HCT116 (cell line): ENCODE data around the gene STIMATE. TPM values are rescaled to one million over a fixed set of nuclear protein-coding genes. Genes with fewer than 3 reads are reported as not detected.

Source experiments
- ATAC-seq: fragments of 200-7000 bp; cut with Tn5 transposase; 2 replicates; pipeline ENCODE4 v1.9.1; 2020; ENCODE audit warnings: mild to moderate bottlenecking, moderate library complexity
- BruUV-seq: library from RNA; stranded (reverse); fragments of 400-500 nt; replicated peaks from 2 replicates; lab custom pipeline; 2021; lab: Mats Ljungman, UMichigan
- CTCF ChIA-PET: fragments of 300-600 bp; sonication (Branson Sonifier 250); formaldehyde crosslinking; loops from one replicate; lab custom pipeline; 2021; ENCODE audit warnings: antibody characterized with exemption; lab: Charles Lee
- POLR2A ChIA-PET: fragments of 300-600, 350-600 bp; sonication (Branson Sonifier 250); formaldehyde crosslinking; loops from one replicate; lab custom pipeline; 2021; ENCODE audit warnings: antibody characterized with exemption; lab: Charles Lee
- RAD21 ChIA-PET, 2 experiments: fragments of 300-600 bp; sonication (Branson Sonifier 250); formaldehyde crosslinking; loops; one replicate each; lab custom pipeline; 2023; ENCODE audit warnings: low total read pairs in 2 of 2; ENCODE audit not compliant: uncharacterized antibody in 2 of 2, unreplicated experiment in 2 of 2, low non-redundant PET in 1 of 2; lab: Charles Lee
- DNase-seq: peaks from one replicate; pipeline ENCODE4 v3.0.0-alpha.2; 2010; ENCODE audit warnings: low read depth, low spot score
- H2AFZ ChIP-seq: fragments of 200-600 bp; shearing (Covaris generic), sonication (generic); 2 replicates; pipeline ENCODE4 v1.6.1; 2017; ENCODE audit warnings: low read depth, mixed run types, mixed read lengths, antibody characterized with exemption, low read length; ENCODE audit not compliant: poor library complexity, severe bottlenecking
- H3K27ac ChIP-seq: 2 replicates; pipeline ENCODE4 v1.5.1; 2012; ENCODE audit warnings: low read depth, low read length
- H3K27me3 ChIP-seq: fragments of 200-600 bp; sonication (generic); 2 replicates; pipeline ENCODE4 v1.6.1; 2016; ENCODE audit warnings: mixed run types, low read length, mixed read lengths; ENCODE audit not compliant: insufficient read depth
- H3K36me3 ChIP-seq, 2 experiments: fragments of 200-500 bp in 1 of 2; fragments of 200-600 bp in 1 of 2; sonication (Bioruptor generic) in 1 of 2; sonication (generic) in 1 of 2; 2 replicates each; pipeline versions ENCODE4 v1.5.1 to v1.6.1; 2014 to 2016; ENCODE audit warnings: low read length in 2 of 2, inconsistent platforms in 1 of 2, mixed read lengths in 1 of 2, mixed run types in 1 of 2; ENCODE audit not compliant: insufficient read depth in 2 of 2, control insufficient read depth in 1 of 2
- H3K4me1 ChIP-seq, 2 experiments: fragments of 200-600 bp in 1 of 2; sonication (generic) in 1 of 2; 2 replicates each; pipeline versions ENCODE4 v1.5.1 to v1.6.1; 2012 to 2017; ENCODE audit warnings: low read length in 2 of 2, inconsistent platforms in 1 of 2, mild to moderate bottlenecking in 1 of 2, mixed read lengths in 1 of 2, mixed run types in 1 of 2, moderate library complexity in 1 of 2; ENCODE audit not compliant: insufficient read depth in 2 of 2, control insufficient read depth in 1 of 2
- H3K4me2 ChIP-seq: fragments of 200-600 bp; sonication (generic); 2 replicates; pipeline ENCODE4 v1.6.1; 2017; ENCODE audit warnings: mixed run types, low read length, mixed read lengths
- H3K4me3 ChIP-seq, 2 experiments: fragments of 200-600 bp in 1 of 2; sonication (generic) in 1 of 2; replicated peaks in 1 of 2; 2 replicates each; pipeline ENCODE4 v1.5.1; 2011 to 2016; ENCODE audit warnings: low read length in 2 of 2, control low read depth in 1 of 2, low read depth in 1 of 2, mild to moderate bottlenecking in 1 of 2, mixed read lengths in 1 of 2, mixed run types in 1 of 2
- H3K79me2 ChIP-seq: fragments of 200-600 bp; sonication (generic); 2 replicates; pipeline ENCODE4 v1.6.1; 2017; ENCODE audit warnings: mild to moderate bottlenecking, mixed run types, low read length, moderate library complexity, mixed read lengths; ENCODE audit not compliant: insufficient read depth
- H3K9ac ChIP-seq: fragments of 200-600 bp; sonication (generic); 2 replicates; pipeline ENCODE4 v1.6.1; 2016; ENCODE audit warnings: low read length, mixed read lengths
- H3K9me2 ChIP-seq: fragments of 200-600 bp; sonication (generic), shearing (Covaris generic); 2 replicates; pipeline ENCODE4 v1.6.1; 2017; ENCODE audit warnings: mixed run types, mild to moderate bottlenecking, moderate library complexity; ENCODE audit not compliant: insufficient read depth
- H3K9me3 ChIP-seq, 2 experiments: fragments of 200-500 bp in 1 of 2; fragments of 200-600 bp in 1 of 2; sonication (Bioruptor generic) in 1 of 2; sonication (generic) in 1 of 2; 2 replicates each; pipeline ENCODE4 v1.6.1; 2014 to 2017; ENCODE audit warnings: low read length in 2 of 2, mixed read lengths in 2 of 2, inconsistent platforms in 1 of 2, low read depth in 1 of 2, mild to moderate bottlenecking in 1 of 2, mixed run types in 1 of 2, moderate library complexity in 1 of 2; ENCODE audit not compliant: control insufficient read depth in 1 of 2, insufficient read depth in 1 of 2
- H4K20me1 ChIP-seq: fragments of 200-600 bp; sonication (generic), shearing (Covaris generic); 2 replicates; pipeline ENCODE4 v1.6.1; 2017; ENCODE audit warnings: mixed run types, mild to moderate bottlenecking, moderate library complexity; ENCODE audit not compliant: insufficient read depth
- POLR2AphosphoS5 ChIP-seq: IDR thresholded peaks from 2 replicates; pipeline ENCODE4 v1.6.1; 2011; ENCODE audit warnings: mild to moderate bottlenecking, low read depth, low read length, moderate library complexity
- YY1 ChIP-seq: IDR thresholded peaks from 2 replicates; pipeline ENCODE4 v1.6.1; 2011; ENCODE audit warnings: low read length, low read depth, moderate library complexity, mild to moderate bottlenecking; ENCODE audit not compliant: insufficient replicate concordance; ENCODE audit errors: extremely low read depth
- intact Hi-C: fragments of 100-400 bp; cut with micrococcal nuclease; formaldehyde crosslinking; loops from 2 replicates; pipeline ENCODE4 v1.10.0; 2022
- total RNA-seq: library from RNA; stranded (reverse); gene quantifications from one replicate; pipeline ENCODE4 v1.2.1, GENCODE V29; 2021; ENCODE audit not compliant: unreplicated experiment
- TF ChIP-seq, protein P1 (sequence below): IDR thresholded peaks from 2 replicates; pipeline ENCODE4 v1.6.1; 2012; ENCODE audit warnings: low read depth

Gene STIMATE
- total RNA-seq, 1 experiment from 2014 or later = 20.2 TPM

- Histone ChIP-seq H3K4me2 (no peak overlapping the region), H4K20me1 (no peaks in the 10 kb centered on the region), H3K27ac (no peak overlapping the region), H3K79me2 (no peaks in the 10 kb centered on the region), H3K4me1 (peaks cover 0 to 6% of the 10 kb centered on the region in 2 experiments; a peak in 1 of 4 replicates), H3K27me3 (no peaks in the 10 kb centered on the region), H2AFZ (no peak overlapping the region), H3K4me3 (no peak overlapping the region), H3K9me3 (no peaks in the 10 kb centered on the region), H3K36me3 (no peaks in the 10 kb centered on the region), H3K9ac (no peak overlapping the region), H3K9me2 (no peaks in the 10 kb centered on the region)
- no peak for DNase-seq
- intact Hi-C loops = no loop called here
- no TSS peak for BruUV-seq
- CTCF ChIA-PET = no interaction called here
- TF ChIP-seq, protein P1, sequence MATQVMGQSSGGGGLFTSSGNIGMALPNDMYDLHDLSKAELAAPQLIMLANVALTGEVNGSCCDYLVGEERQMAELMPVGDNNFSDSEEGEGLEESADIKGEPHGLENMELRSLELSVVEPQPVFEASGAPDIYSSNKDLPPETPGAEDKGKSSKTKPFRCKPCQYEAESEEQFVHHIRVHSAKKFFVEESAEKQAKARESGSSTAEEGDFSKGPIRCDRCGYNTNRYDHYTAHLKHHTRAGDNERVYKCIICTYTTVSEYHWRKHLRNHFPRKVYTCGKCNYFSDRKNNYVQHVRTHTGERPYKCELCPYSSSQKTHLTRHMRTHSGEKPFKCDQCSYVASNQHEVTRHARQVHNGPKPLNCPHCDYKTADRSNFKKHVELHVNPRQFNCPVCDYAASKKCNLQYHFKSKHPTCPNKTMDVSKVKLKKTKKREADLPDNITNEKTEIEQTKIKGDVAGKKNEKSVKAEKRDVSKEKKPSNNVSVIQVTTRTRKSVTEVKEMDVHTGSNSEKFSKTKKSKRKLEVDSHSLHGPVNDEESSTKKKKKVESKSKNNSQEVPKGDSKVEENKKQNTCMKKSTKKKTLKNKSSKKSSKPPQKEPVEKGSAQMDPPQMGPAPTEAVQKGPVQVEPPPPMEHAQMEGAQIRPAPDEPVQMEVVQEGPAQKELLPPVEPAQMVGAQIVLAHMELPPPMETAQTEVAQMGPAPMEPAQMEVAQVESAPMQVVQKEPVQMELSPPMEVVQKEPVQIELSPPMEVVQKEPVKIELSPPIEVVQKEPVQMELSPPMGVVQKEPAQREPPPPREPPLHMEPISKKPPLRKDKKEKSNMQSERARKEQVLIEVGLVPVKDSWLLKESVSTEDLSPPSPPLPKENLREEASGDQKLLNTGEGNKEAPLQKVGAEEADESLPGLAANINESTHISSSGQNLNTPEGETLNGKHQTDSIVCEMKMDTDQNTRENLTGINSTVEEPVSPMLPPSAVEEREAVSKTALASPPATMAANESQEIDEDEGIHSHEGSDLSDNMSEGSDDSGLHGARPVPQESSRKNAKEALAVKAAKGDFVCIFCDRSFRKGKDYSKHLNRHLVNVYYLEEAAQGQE = no peak
- no peak for TF ChIP-seq YY1
- RAD21 ChIA-PET = no interaction called here
- ATAC-seq = no peak
- POLR2A ChIA-PET = no interaction called here
These were observed 80.7 kb downstream of the STIMATE start for GRCh38 chr3:52816654-52817053.

- BruUV-seq = no TSS peak
- no peak overlapping the region for H3K27ac ChIP-seq
- no peaks in the 10 kb centered on the region for H4K20me1 ChIP-seq
- no peak for TF ChIP-seq POLR2AphosphoS5
- no peak overlapping the region for H3K4me3 ChIP-seq
- no peaks in the 10 kb centered on the region for H3K27me3 ChIP-seq
- no peaks in the 10 kb centered on the region for H3K79me2 ChIP-seq
- H3K4me1 ChIP-seq = peaks cover 0 to 6% of the 10 kb centered on the region in 2 experiments; a peak in 1 of 4 replicates
- CTCF ChIA-PET = no interaction called here
- H3K9me3 ChIP-seq = no peaks in the 10 kb centered on the region
- intact Hi-C loops = no loop called here
- no peak overlapping the region for H2AFZ ChIP-seq
- DNase-seq = no peak
- no peaks in the 10 kb centered on the region for H3K36me3 ChIP-seq
- POLR2A ChIA-PET = no interaction called here
- RAD21 ChIA-PET = no interaction called here
- H3K9me2 ChIP-seq = no peaks in the 10 kb centered on the region
- H3K4me2 ChIP-seq = no peak overlapping the region
- no peak for ATAC-seq
- H3K9ac ChIP-seq = no peak overlapping the region
These were observed 81.1 kb downstream of the STIMATE start for GRCh38 chr3:52816199-52816598.
